ENCODE data around the gene MAPK1IP1L.

The MAPK1IP1L gene

DNA sequence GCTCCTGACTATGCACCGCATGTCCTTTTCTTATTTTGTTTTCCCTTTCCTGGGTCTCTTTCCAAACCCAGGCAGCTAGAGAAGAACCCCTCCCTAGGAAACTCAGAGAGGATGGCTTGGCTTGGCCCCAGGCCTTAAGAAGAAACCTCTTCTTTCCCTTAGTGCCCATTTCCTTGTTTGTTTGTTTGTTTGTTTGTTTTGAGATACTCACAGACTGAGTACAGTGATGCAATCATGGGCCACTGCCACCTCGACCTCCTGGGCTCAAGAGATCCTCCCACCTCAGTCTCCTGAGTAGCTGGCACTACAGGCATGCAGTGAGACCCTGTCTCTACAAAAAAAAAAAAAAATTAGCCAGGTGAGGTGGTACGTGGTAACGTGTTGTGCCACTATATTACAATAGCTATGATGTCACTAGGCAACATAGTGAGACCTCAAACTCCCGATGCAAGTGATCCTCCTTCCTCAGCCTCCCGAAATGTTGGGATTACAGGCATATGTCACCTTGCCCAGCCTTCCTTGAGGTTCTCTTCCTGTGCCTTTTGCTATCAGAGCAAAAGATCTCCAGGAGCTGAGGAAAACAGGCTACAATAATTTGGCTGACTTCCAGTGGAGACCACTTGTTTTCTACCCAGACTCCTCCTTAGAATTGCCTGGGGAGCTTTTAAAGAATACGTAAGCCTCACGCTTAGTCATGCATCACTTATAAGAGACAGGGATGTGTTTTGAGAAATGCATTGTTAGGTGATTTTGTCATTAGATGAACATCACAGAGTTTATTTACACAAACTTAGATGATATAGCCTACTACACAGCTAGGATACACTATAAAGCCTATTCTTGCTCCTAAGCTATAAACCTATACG lies 43.1 kb downstream of the MAPK1IP1L start:
- TF ChIP-seq CTCF (IDR thresholded peaks at IDR 0.05; ENCODE audit: low read depth, low read length, missing control alignments): no peak
- no peak overlapping the region for H3K4me3 ChIP-seq (ENCODE audit: low read depth, low read length)
- DNase-seq (ENCODE audit: low read depth): no peak

GRCh38 chr14:55097881-55098560 lies 46.6 kb downstream of the MAPK1IP1L start:
- no peak overlapping the region for H3K4me3 ChIP-seq (ENCODE audit: low read depth, low read length)
- no peak for TF ChIP-seq CTCF (IDR thresholded peaks at IDR 0.05; ENCODE audit: low read depth, low read length, missing control alignments)
- peak; percentile 98 for DNase-seq (ENCODE audit: low read depth)

DNA sequence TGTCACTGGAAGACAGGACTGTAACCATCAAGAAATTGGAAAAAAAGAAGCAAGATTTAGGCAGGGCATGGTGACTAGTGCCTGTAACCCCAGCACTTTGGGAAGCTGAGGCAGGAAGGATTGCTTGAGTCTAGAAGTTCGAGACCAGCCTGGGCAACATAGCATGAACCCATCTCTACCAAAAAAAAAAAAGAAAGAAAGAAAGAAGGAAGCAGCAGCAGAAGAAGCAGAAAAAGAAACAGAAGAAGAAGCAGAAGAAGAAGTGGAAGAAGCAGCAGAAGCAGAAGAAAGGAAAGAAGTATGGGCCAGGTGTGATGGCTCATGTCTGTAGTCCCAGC lies 47.1 kb downstream of the MAPK1IP1L start:
- no peak for TF ChIP-seq CTCF (IDR thresholded peaks at IDR 0.05; ENCODE audit: low read depth, low read length, missing control alignments)
- H3K4me3 ChIP-seq (ENCODE audit: low read depth, low read length): no peak overlapping the region; the same call in 1 of the 2 replicates
- no peak for DNase-seq (ENCODE audit: low read depth)

DNA sequence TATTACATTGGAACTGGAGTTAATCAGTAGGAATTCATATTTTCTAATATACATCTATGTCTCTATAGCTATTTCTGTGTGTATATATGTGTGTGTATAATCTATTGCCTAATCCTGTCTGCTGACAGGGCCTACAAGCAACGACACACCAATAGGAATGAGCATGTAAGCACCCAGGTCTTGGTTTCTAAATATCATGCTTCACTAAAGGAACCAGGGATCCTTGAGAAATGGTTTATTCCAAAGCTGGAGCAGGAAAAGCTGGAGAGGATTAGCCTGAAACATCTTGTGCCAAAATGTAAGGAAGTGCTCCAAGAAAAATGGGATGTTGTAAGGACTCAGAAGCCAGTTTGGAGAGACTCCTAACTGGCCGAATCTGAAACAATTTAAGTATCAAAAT lies 48.3 kb downstream of the MAPK1IP1L start:
- DNase-seq (ENCODE audit: low read depth): no peak
- no peak overlapping the region for H3K4me3 ChIP-seq (ENCODE audit: low read depth, low read length)
- TF ChIP-seq CTCF (IDR thresholded peaks at IDR 0.05; ENCODE audit: low read depth, low read length, missing control alignments): no peak

GRCh38 chr14:55101698-55102097 lies 50.3 kb downstream of the MAPK1IP1L start:
- TF ChIP-seq CTCF (IDR thresholded peaks at IDR 0.05; ENCODE audit: low read depth, low read length, missing control alignments): no peak
- DNase-seq (ENCODE audit: low read depth): no peak
- H3K4me3 ChIP-seq (ENCODE audit: low read depth, low read length): no peak overlapping the region

- no peak overlapping the region for H3K4me3 ChIP-seq (ENCODE audit: low read depth, low read length)
Observed at GRCh38 chr14:55102141-55102621, 50.7 kb downstream of the MAPK1IP1L start.

More at GRCh38 chr14:55102141-55102621, 50.7 kb downstream of the MAPK1IP1L start:
- TF ChIP-seq CTCF (IDR thresholded peaks at IDR 0.05; ENCODE audit: low read depth, low read length, missing control alignments): no peak
- DNase-seq (ENCODE audit: low read depth): peak; percentile 96
